DMS153 treated with DMSO at 0.1 percent for 48 hours (cell line): ENCODE measurements around the gene EBLN2.

Experiments
- DNase-seq: peaks from one replicate; lab custom pipeline; 2025; ENCODE audit not compliant: unreplicated experiment; lab: John Stamatoyannopoulos, UW

EBLN2 gene

GRCh38 chr3:73100741-73101559 is 39.5 kb downstream of the EBLN2 start:
- peak; percentile 37 for DNase-seq

DNA sequence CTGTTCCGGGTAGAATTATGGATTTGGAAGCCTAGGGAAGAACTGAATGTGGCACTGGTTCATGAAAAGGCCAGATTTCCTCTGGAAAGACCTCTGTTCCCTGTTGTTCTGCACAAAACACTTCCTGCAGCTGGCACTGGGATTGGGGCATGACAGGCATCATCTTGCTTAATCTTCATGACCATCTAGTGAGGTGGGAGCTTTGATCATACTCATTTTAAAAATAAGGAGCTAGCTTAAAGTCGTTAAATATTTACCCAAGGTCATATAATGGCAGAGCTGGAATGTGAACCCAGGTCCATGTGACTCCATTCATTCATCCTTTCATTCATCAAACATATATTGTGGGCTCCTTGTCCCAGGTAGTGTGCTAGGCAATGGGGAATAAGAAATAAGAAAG is 40.4 kb downstream of the EBLN2 start:
- no peak for DNase-seq

GRCh38 chr3:73107215-73107614 is 45.8 kb downstream of the EBLN2 start:
- no peak for DNase-seq

- no peak for DNase-seq
These were observed 46.3 kb downstream of the EBLN2 start for GRCh38 chr3:73107676-73108187.

GRCh38 chr3:73108750-73109149 is 47.3 kb downstream of the EBLN2 start:
- no peak for DNase-seq

DNA sequence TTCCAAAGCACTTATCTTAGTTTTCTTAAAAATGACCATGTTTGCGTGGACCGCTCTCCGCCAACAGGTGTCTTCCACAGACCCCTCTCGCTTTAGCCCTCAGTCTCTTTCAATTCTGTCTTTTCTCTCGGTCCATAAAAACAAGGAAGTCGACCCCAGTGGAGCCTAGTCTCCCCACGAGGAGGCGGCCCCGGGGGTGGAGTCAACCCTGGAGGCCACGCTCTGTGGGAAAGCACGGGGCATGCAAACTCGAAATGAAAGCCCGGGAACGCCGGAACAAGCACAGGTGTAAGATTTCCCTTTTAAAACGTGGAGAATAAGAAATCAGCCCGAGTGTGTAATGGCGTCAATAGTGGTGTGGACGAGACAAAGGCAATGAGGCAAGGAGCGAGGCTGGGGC is 49.1 kb downstream of the EBLN2 start:
- no peak for DNase-seq
